OCI-M2 (cell line): ENCODE measurements around the gene UCKL1.
"Not testable (repeated sequence)": the region's sequence is repeated elsewhere in the genome, so short reads cannot be mapped to it uniquely, and the experiment has no call there.

Experiments
- DNase-seq: peaks from one replicate; lab custom pipeline; 2025; ENCODE audit not compliant: unreplicated experiment; lab: John Stamatoyannopoulos, UW

Gene UCKL1

DNA sequence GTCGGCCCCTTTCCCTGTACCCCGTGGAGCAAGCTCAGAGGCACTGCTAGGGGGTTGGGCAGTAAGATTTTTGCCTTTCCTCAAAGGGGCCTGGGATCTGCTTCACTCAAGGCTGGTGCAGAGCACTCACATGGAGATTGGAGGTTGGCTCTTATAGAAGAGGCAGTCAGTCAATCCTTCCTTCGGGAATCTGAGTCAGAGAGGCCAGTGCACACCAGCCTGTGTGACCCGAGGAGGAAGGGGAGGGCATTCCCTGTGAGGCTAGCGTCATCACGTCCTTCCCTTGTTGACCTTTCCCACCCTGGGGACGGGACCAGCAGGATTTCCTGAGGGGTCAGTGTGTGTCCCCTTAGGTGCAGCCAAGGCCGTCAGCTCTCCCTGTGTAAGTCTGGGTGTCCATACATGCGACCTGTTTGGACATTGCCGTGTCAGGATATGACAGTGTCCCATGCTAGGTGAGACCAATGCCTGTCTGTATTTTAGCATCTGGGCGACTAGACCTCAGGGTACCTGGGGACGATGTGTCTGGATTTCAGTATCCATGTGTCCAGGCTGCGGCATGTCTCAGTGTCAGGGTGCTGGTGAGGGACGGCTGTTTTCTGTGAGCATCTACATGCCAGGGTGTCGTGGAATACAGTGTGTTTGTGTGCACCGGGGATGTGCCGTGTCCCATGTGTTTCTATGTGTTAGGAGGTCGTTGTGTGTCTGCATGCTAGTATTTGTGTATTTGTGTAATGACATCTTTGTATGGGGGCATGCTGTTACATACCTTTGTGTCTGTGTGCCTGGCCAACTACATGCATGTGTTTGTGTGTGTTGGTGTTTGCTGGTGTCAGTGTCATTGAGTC is 16.3 kb upstream of the UCKL1 start:
- DNase-seq, result no peak

DNA sequence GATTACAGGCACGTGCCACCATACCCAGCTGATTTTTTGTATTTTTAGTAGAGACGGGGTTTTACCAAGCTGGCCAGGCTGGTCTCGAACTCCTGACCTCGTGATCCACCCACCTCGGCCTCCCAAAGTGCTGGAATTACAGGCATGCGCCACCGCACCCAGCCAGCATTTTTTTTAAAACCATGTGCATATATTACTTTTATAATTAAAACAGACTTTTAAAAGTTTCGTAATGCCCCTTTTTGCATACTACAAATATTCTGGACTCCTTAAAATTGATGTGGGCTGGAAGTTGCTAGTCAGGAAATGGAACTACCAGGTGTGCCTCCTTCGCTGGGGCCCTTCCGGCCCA is 15.7 kb upstream of the UCKL1 start:
- not testable (repeated sequence) for DNase-seq

DNA sequence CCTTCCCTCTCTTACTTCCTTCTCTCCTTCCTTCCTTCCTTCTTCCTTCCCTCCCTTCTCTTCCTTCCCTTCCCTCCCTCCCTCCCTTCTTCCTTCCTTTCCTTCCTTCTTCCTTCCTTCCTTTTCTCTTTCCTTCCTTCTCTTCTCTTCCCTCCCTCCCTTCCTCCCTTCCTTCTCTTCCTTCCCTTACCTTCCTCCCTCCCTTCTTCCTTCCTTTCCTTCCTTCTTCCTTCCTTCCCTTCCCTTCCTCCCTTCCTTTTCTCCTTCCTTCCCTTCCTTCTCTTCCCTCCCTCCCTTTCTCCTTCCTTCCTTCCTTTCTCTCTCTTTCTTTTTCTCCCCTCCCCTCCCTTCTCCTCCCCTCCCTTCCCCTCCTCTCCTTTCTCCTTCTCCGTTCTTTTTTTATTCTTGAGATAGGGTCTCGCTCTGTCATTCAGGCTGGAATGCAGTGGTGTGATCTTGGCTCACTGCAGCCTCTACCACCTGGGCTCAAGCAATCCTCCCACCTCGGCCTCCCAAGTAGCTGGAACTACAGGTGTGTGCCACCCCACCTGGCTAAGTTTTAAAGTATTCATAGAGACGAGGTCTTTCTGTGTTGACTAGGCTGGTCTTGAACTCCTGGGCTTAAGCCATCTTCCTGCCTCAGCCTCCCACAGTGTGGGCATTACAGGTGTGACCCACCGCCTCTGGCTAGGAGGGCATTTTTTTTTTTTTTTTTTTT is 14.7 kb upstream of the UCKL1 start:
- no peak for DNase-seq

- no peak for DNase-seq
Observed at GRCh38 chr20:63969838-63970713, 13.9 kb upstream of the UCKL1 start, which contains the start of gene ZNF512B. Gene ZNF512B, minus strand, starts transcription at chr20:63969930. Its CDS starts 1,980 bp downstream, at chr20:63967950.

GRCh38 chr20:63968928-63969760 is 12.9 kb upstream of the UCKL1 start:
- DNase-seq, result no peak

DNA sequence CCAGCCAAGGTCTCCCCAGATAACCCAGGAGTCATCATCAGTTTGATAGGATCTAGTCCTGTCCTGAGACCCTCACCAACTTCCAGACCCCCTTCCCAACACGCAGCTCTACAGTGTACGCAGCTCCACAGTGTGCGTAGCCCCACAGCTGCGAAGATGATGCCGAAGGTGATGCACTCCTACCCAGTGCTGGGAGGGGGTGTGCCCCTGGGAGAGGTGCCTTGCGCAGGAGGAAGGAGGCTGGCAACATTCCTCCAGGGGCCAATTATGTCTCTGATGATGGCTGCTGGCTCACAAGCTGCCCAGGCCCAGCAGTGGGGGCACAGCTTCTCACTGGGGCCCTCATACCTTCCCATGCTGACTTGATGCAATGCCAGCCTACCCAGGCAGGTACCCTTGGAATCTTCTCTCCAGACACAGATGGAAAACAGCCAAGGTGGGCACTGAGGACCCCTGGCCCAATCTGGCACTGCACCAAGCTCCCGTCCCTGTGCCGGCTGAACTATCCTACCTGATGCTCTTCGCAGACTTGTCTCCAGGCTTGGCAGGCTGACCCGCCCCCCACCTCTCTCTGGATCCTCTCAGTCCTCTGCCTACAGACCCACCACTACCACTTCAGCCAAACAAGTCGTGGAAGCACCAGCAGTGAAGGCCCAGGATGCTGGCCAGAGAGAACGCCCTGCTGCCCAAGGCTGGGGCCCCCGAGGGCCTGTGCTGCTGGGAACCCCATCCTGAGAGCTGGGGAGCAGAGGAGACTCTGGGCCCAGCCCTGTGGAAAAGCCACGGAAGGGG is 12.1 kb upstream of the UCKL1 start:
- no peak for DNase-seq

GRCh38 chr20:63967330-63968135 is 11.3 kb upstream of the UCKL1 start:
- DNase-seq, result no peak

DNA sequence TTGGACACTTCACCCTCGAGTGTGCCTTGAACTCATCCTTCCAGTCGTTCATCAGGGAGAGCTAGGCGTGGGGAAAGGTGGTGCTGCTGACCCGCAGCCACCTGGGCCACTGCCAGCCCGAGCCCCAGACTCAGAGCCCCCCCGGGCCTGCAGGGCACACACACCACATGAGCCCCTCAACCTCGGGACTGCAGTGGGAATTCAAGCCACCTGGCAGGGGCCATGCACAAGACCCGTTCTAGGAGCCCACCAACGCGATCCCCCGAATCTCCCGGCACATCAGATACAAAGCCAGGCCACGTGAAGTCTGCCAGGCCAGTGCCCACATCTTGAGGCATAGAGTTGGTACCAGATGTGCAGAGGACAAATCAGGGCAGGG is 10.7 kb upstream of the UCKL1 start:
- no peak for DNase-seq

GRCh38 chr20:63966172-63966943 is 10.1 kb upstream of the UCKL1 start:
- DNase-seq, result no peak

DNA sequence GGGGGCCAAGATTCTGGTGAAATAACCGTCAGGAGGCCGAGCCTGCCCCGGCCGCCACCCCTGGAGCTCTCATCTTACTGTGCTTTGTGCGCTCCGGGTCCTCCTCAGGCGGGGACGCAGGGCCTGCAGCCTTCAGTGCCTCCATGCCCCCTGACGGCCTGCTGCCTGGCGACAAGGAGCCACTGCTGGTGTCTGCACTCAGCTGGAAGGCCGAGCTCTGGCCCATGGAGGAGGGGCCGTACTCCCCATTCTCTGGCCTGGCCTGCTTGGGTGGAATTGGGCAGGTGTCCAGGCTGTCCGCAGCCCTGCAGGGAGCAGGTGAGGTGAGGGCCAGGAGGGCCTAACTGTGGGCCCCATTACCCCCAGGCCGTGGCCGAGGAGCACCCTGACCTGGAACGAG is 8.2 kb upstream of the UCKL1 start:
- DNase-seq, result no peak

- no peak for DNase-seq
Observed at GRCh38 chr20:63963784-63964301, 7.6 kb upstream of the UCKL1 start.

GRCh38 chr20:63963348-63963741 is 7.1 kb upstream of the UCKL1 start:
- no peak for DNase-seq

- no peak for DNase-seq
Observed at GRCh38 chr20:63962426-63963347, 6.5 kb upstream of the UCKL1 start.

GRCh38 chr20:63961664-63962425 is 5.6 kb upstream of the UCKL1 start:
- no peak for DNase-seq

DNA sequence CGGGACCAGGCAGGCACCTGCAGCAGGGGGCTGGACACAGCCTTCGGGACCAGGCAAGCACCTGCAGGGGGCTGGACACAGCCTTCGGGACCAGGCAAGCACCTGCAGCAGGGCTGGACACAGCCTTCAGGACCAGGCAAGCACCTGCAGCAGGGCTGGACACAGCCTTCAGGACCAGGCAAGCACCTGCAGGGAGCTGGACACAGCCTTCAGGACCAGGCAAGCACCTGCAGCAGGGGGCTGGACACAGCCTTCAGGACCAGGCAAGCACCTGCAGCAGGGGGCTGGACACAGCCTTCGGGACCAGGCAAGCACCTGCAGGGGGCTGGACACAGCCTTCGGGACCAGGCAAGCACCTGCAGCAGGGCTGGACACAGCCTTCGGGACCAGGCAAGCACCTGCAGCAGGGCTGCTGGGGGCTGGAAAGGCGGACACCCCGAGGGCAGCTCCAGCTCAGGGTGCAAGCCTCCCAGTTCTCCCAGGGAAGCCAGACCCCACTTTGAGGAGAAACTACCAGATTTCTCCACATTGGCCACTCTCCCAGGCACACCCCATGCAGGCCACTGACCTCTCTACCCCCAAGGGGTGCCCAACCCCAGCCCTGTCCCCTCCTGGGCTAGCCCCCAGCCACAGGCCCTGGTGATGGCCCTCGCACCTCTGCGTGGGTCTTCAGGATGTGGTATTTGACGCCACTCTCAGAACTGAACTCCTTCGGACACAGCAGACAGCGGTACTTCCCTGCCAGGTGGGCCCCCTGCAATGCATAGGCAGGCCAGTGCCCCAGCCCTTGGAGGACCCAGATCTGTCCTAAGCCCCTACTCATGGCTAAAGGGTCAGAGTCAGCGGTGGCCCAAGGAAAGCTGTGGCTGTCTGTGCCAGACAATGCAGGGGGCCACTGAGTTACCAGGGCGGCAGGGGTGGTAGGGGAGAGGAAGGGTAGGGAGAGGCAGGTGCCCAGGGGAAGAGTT is 4.7 kb upstream of the UCKL1 start:
- not testable (repeated sequence) for DNase-seq
